IMR-90 (cell line): ENCODE results near the gene NATD1. TPM values are rescaled to one million over a fixed set of nuclear protein-coding genes. Genes with fewer than 3 reads are reported as not detected.

Experiments used
- ATAC-seq: fragments of 200-7000 bp; cut with Tn5 transposase; 2 replicates; pipeline ENCODE4 v1.9.1; 2020; ENCODE audit warnings: low read depth, mild to moderate bottlenecking, moderate library complexity
- BruUV-seq: library from RNA; stranded (reverse); fragments of 400-500 nt; replicated peaks from 2 replicates; lab custom pipeline; 2021; lab: Mats Ljungman, UMichigan
- CTCF ChIA-PET: fragments of 300-600 bp; formaldehyde crosslinking; extraction: SDS; loops from one replicate; lab custom pipeline; 2021; ENCODE audit warnings: antibody characterized with exemption; lab: Yijun Ruan, JAX
- POLR2A ChIA-PET: fragments of 300-600 bp; sonication (Branson Sonifier 250); formaldehyde crosslinking; loops from one replicate; lab custom pipeline; 2022; ENCODE audit warnings: antibody characterized with exemption; ENCODE audit not compliant: unreplicated experiment; lab: Charles Lee
- DNase-seq: peaks from one replicate; pipeline ENCODE4 v3.0.0; 2013
- H2AFZ ChIP-seq: replicated peaks from 2 replicates; pipeline ENCODE3; 2013; ENCODE audit warnings: low read length, mild to moderate bottlenecking; ENCODE audit not compliant: poor library complexity
- H2AK5ac ChIP-seq: 2 replicates; pipeline ENCODE4 v1.6.1; 2013; ENCODE audit warnings: low read depth, low read length, inconsistent platforms
- H2AK9ac ChIP-seq: replicated peaks from 2 replicates; pipeline ENCODE3; 2013; ENCODE audit warnings: mild to moderate bottlenecking, low read depth, low read length, moderate library complexity; ENCODE audit not compliant: poor library complexity
- H2BK120ac ChIP-seq: 2 replicates; pipeline ENCODE4 v1.6.1; 2013; ENCODE audit warnings: low read depth, low read length, inconsistent platforms
- H2BK15ac ChIP-seq: 3 replicates; pipeline ENCODE4 v1.6.1; 2013; ENCODE audit warnings: low read depth, low read length, inconsistent platforms
- H2BK20ac ChIP-seq: 2 replicates; pipeline ENCODE4 v1.6.1; 2013; ENCODE audit warnings: low read depth, mild to moderate bottlenecking, inconsistent platforms, low read length, moderate library complexity
- H2BK5ac ChIP-seq: 2 replicates; pipeline ENCODE4 v1.6.1; 2013; ENCODE audit warnings: mild to moderate bottlenecking, low read depth, low read length, inconsistent platforms; ENCODE audit not compliant: poor library complexity, severe bottlenecking
- H3K14ac ChIP-seq: replicated peaks from 2 replicates; pipeline ENCODE4 v1.6.1; 2013; ENCODE audit warnings: low read depth, low read length, inconsistent platforms
- H3K18ac ChIP-seq: 2 replicates; pipeline ENCODE4 v1.6.1; 2013; ENCODE audit warnings: low read depth, low read length, control low read depth
- H3K23ac ChIP-seq: 2 replicates; pipeline ENCODE4 v1.6.1; 2013; ENCODE audit warnings: low read depth, low read length, inconsistent platforms
- H3K27ac ChIP-seq: 2 replicates; pipeline ENCODE4 v1.5.1; 2013; ENCODE audit warnings: mild to moderate bottlenecking, control low read depth, low read length; ENCODE audit not compliant: insufficient read depth
- H3K27me3 ChIP-seq: 2 replicates; pipeline ENCODE4 v1.6.1; 2013; ENCODE audit warnings: low read length; ENCODE audit not compliant: control insufficient read depth, insufficient read depth
- H3K36me3 ChIP-seq: 2 replicates; pipeline ENCODE4 v1.6.1; 2013; ENCODE audit warnings: low read length, mixed read lengths; ENCODE audit not compliant: control insufficient read depth, insufficient read depth
- H3K4ac ChIP-seq: 2 replicates; pipeline ENCODE4 v1.6.1; 2013; ENCODE audit warnings: low read depth, low read length, inconsistent platforms
- H3K4me1 ChIP-seq: 2 replicates; pipeline ENCODE4 v1.6.1; 2013; ENCODE audit warnings: low read length, mixed read lengths; ENCODE audit not compliant: control insufficient read depth, insufficient read depth
- H3K4me2 ChIP-seq: 2 replicates; pipeline ENCODE4 v1.6.1; 2013; ENCODE audit warnings: low read depth, mild to moderate bottlenecking, control low read depth, low read length, moderate library complexity
- H3K4me3 ChIP-seq: 2 replicates; pipeline ENCODE4 v1.5.1; 2013; ENCODE audit warnings: low read depth, mild to moderate bottlenecking, control low read depth, low read length, moderate library complexity; ENCODE audit not compliant: insufficient read depth
- H3K56ac ChIP-seq: 2 replicates; pipeline ENCODE4 v1.6.1; 2013; ENCODE audit warnings: low read length, inconsistent platforms; ENCODE audit not compliant: insufficient read depth; ENCODE audit errors: extremely low read depth
- H3K79me1 ChIP-seq, 2 experiments: 2 replicates each; pipeline ENCODE4 v1.6.1; 2013; ENCODE audit warnings: low read length in 2 of 2, inconsistent platforms in 1 of 2, low read depth in 1 of 2
- H3K9ac ChIP-seq: 2 replicates; pipeline ENCODE4 v1.6.1; 2013; ENCODE audit warnings: low read depth, low read length, control low read depth
- H3K9me1 ChIP-seq: 2 replicates; pipeline ENCODE4 v1.6.1; 2013; ENCODE audit warnings: low read length, inconsistent platforms; ENCODE audit not compliant: insufficient read depth
- H3K9me3 ChIP-seq: 2 replicates; pipeline ENCODE4 v1.6.1; 2013; ENCODE audit warnings: low read length; ENCODE audit not compliant: control insufficient read depth, insufficient read depth
- H4K20me1 ChIP-seq: 2 replicates; pipeline ENCODE4 v1.6.1; 2013; ENCODE audit warnings: low read length, inconsistent platforms; ENCODE audit not compliant: insufficient read depth
- H4K5ac ChIP-seq: 2 replicates; pipeline ENCODE4 v1.6.1; 2013; ENCODE audit warnings: mild to moderate bottlenecking, low read depth, low read length, control low read depth
- H4K8ac ChIP-seq, 2 experiments: 2 replicates each; pipeline ENCODE4 v1.6.1; 2013; ENCODE audit warnings: low read depth in 2 of 2, low read length in 2 of 2, control low read depth in 1 of 2, inconsistent platforms in 1 of 2
- H4K91ac ChIP-seq: 2 replicates; pipeline ENCODE4 v1.6.1; 2013; ENCODE audit warnings: low read depth, low read length, inconsistent platforms; ENCODE audit not compliant: insufficient read depth
- MAFK ChIP-seq: IDR thresholded peaks from 2 replicates; pipeline ENCODE4 v1.6.1; 2012; ENCODE audit warnings: low read depth, low read length, improper control_type of control experiment
- WGBS, 2 experiments: methylation state at CpG; one replicate each; pipeline versions ENCODE4 v1.1.5 to v1.1.7; 2013; ENCODE audit warnings: missing lambda C conversion rate in 2 of 2; ENCODE audit not compliant: insufficient read length in 1 of 2; ENCODE audit errors: extremely low coverage in 2 of 2; 5-methylcytosine and 5-hydroxymethylcytosine counted together
- dilution Hi-C: fragments of 300-500 bp; cut with HindIII; formaldehyde crosslinking; loops from one replicate; pipeline ENCODE4 v1.14.3; 2018; ENCODE audit warnings: low sequenced_read_pairs; ENCODE audit not compliant: unreplicated experiment
- in situ Hi-C: fragments of 300-500 bp; cut with MboI; formaldehyde crosslinking; loops from 3 replicates; pipeline ENCODE4 v1.14.3; 2019; ENCODE audit warnings: low sequenced_read_pairs, inconsistent platforms, mixed read lengths
- intact Hi-C: fragments of 100-400 bp; cut with micrococcal nuclease; formaldehyde crosslinking; loops from 2 replicates; pipeline ENCODE4 v1.10.0; 2022
- polyA plus RNA-seq, 3 experiments: library from polyadenylated mRNA; depleted of rRNA; stranded (reverse); fragments of >200 nt; gene quantifications; 2 replicates each; pipeline ENCODE4 v1.2.3, GENCODE V29; 2012; ENCODE audit warnings: low replicate concordance in 1 of 3
- total RNA-seq: library from RNA; depleted of rRNA; stranded (reverse); fragments of >200 nt; gene quantifications from 2 replicates; pipeline ENCODE4 v1.2.3, GENCODE V29; 2012

Gene NATD1
- total and polyA plus RNA-seq, 2 of the 4 experiments (the other 2 are of a cell fraction): 0.90 to 4.3 TPM

GRCh38 chr17:21241564-21241963 is 11.6 kb downstream of the NATD1 start:
- no peak overlapping the region for H2BK5ac ChIP-seq
- no peak overlapping the region for H4K91ac ChIP-seq
- no TSS peak for BruUV-seq
- ATAC-seq: no peak
- H2BK120ac ChIP-seq: no peak overlapping the region
- H2AFZ ChIP-seq: no peak overlapping the region
- DNase-seq: no peak
- no peak overlapping the region for H3K27ac ChIP-seq
- H3K23ac ChIP-seq: no peak overlapping the region
- H3K56ac ChIP-seq: no peak overlapping the region
- intact Hi-C loops: no loop called here
- H3K4me1 ChIP-seq: 0 out of 2 replicates have a peak, but pooled peaks cover 1% of the 10 kb centered on the region
- no peak overlapping the region for H3K18ac ChIP-seq
- H3K36me3 ChIP-seq: peaks cover 7% of the 10 kb centered on the region; the same call in 1 of the 2 replicates
- H2AK5ac ChIP-seq: no peak overlapping the region
- H4K5ac ChIP-seq: no peak overlapping the region
- no peaks in the 10 kb centered on the region for H3K79me1 ChIP-seq
- dilution Hi-C loops: no loop called here
- H3K9me1 ChIP-seq: no peaks in the 10 kb centered on the region
- in situ Hi-C loops: no loop called here
- H3K4ac ChIP-seq: no peak overlapping the region
- ChIA-PET POLR2A (interaction anchor here (0.6 kb wide), 1 partner anchor 9 kb away, joined by 7 read pairs; no protein-coding TSS in a partner anchor), CTCF (no interaction called here)
- H4K20me1 ChIP-seq: no peaks in the 10 kb centered on the region; the same call in 1 of the 2 replicates
- 91% methylated on average over 4 of the region's 11 CpGs; no CpG with 5 or more reads in 1 of the 2 experiments for WGBS, 2 experiments
- no peak overlapping the region for H3K14ac ChIP-seq
- H3K9ac ChIP-seq: no peak overlapping the region
- H3K9me3 ChIP-seq: no peaks in the 10 kb centered on the region
- H2AK9ac ChIP-seq: no peak overlapping the region
- no peaks in the 10 kb centered on the region for H3K27me3 ChIP-seq
- no peak for TF ChIP-seq MAFK
- H4K8ac ChIP-seq: no peak overlapping the region
- no peak overlapping the region for H3K4me3 ChIP-seq
- H2BK20ac ChIP-seq: no peak overlapping the region
- H2BK15ac ChIP-seq: no peak overlapping the region
- H3K4me2 ChIP-seq: no peak overlapping the region
